ENCODE data around the gene GABBR2.

- TF ChIP-seq POLR2A (IDR thresholded peaks at IDR 0.05; ENCODE audit: low read depth, low read length), result no peak
- no peak for TF ChIP-seq POLR2AphosphoS5 (IDR thresholded peaks at IDR 0.05; ENCODE audit: low read depth, low read length)
These were observed 189.1 kb downstream of the GABBR2 start for GRCh38 chr9:98519641-98520040.

Data from GM12892 (cell line).